GM23338 (cell line): ENCODE results near the gene XRCC5. TPM values are rescaled to one million over a fixed set of nuclear protein-coding genes. Genes with fewer than 3 reads are reported as not detected.

ENCODE experiments used
- ATAC-seq: fragments of 200-7000 bp; cut with Tn5 transposase; 3 replicates; pipeline ENCODE4 v1.9.1; 2020
- DNase-seq: peaks from one replicate; pipeline ENCODE4 v3.0.0-alpha.2; 2015; ENCODE audit warnings: low spot score
- H2AFZ ChIP-seq: fragments of 200-600 bp; sonication (generic); 2 replicates; pipeline ENCODE4 v1.8.0; 2016; ENCODE audit warnings: antibody characterized with exemption, mild to moderate bottlenecking, moderate library complexity
- H3F3A ChIP-seq: fragments of 200-600 bp; sonication (generic); replicated peaks from 2 replicates; pipeline ENCODE4 v1.8.0; 2017; ENCODE audit warnings: antibody characterized with exemption, mixed run types, low read depth
- H3K27ac ChIP-seq: fragments of 200-600 bp; sonication (generic); 2 replicates; pipeline ENCODE4 v1.6.1; 2016; ENCODE audit warnings: low read depth
- H3K27me3 ChIP-seq: fragments of 200-600 bp; sonication (generic); 2 replicates; pipeline ENCODE4 v1.8.0; 2016; ENCODE audit warnings: mild to moderate bottlenecking, mixed run types, moderate library complexity; ENCODE audit not compliant: insufficient read depth
- H3K36me3 ChIP-seq: fragments of 200-600 bp; sonication (generic); 2 replicates; pipeline ENCODE4 v1.8.0; 2016; ENCODE audit warnings: mild to moderate bottlenecking; ENCODE audit not compliant: insufficient read depth
- H3K4me1 ChIP-seq: fragments of 200-600 bp; sonication (generic); 2 replicates; pipeline ENCODE4 v1.8.0; 2016; ENCODE audit warnings: mild to moderate bottlenecking, moderate library complexity; ENCODE audit not compliant: insufficient read depth
- H3K4me2 ChIP-seq: fragments of 200-600 bp; sonication (generic); 2 replicates; pipeline ENCODE4 v1.7.1; 2017; ENCODE audit warnings: mixed run types
- H3K4me3 ChIP-seq: fragments of 200-600 bp; sonication (generic); 2 replicates; pipeline ENCODE4 v1.6.1; 2016; ENCODE audit warnings: mixed run types
- H3K79me2 ChIP-seq: fragments of 200-600 bp; sonication (generic); replicated peaks from 2 replicates; pipeline ENCODE4 v1.8.0; 2017; ENCODE audit warnings: mild to moderate bottlenecking; ENCODE audit not compliant: insufficient read depth
- H3K9me2 ChIP-seq: fragments of 200-600 bp; sonication (generic); 2 replicates; pipeline ENCODE4 v1.8.0; 2017; ENCODE audit not compliant: insufficient read depth
- H4K20me1 ChIP-seq: fragments of 200-600 bp; sonication (generic); replicated peaks from 2 replicates; pipeline ENCODE4 v1.8.0; 2017; ENCODE audit warnings: mild to moderate bottlenecking; ENCODE audit not compliant: insufficient read depth
- H3K27ac Mint-ChIP-seq: 2 replicates; pipeline ENCODE4 v1.8.0; 2020; ENCODE audit warnings: inconsistent platforms, mild to moderate bottlenecking, moderate library complexity, mixed read lengths
- H3K27me3 Mint-ChIP-seq: 3 replicates; pipeline ENCODE4 v1.8.0; 2022; ENCODE audit warnings: low read depth, mild to moderate bottlenecking, moderate library complexity, mixed read lengths, inconsistent platforms; ENCODE audit not compliant: insufficient read depth, poor library complexity
- H3K36me3 Mint-ChIP-seq: 3 replicates; pipeline ENCODE4 v1.8.0; 2021; ENCODE audit warnings: low read depth, mild to moderate bottlenecking, inconsistent platforms, moderate library complexity, mixed read lengths
- H3K4me1 Mint-ChIP-seq: 3 replicates; pipeline ENCODE4 v1.8.0; 2020; ENCODE audit warnings: mild to moderate bottlenecking, inconsistent platforms, mixed read lengths
- H3K4me3 Mint-ChIP-seq: 3 replicates; pipeline ENCODE4 v1.8.0; 2021; ENCODE audit warnings: moderate library complexity, mild to moderate bottlenecking, inconsistent platforms, mixed read lengths
- H3K9me3 Mint-ChIP-seq: 3 replicates; pipeline ENCODE4 v1.8.0; 2020; ENCODE audit warnings: moderate library complexity, mild to moderate bottlenecking, inconsistent platforms, mixed read lengths
- CREB1 ChIP-seq: fragments of 250-450 bp; sonication (Bioruptor Pico); IDR thresholded peaks from 2 replicates; pipeline ENCODE4 v1.5.0; 2020; ENCODE audit warnings: low read depth, mild to moderate bottlenecking, moderate library complexity
- CTCF ChIP-seq, 2 experiments: fragments of 200-600 bp in 1 of 2; sonication (generic) in 1 of 2; conservative IDR thresholded peaks; 2 replicates each; pipeline versions ENCODE4 v1.5.1 to v1.6.1; 2016 to 2017; ENCODE audit warnings: antibody characterized with exemption in 2 of 2, low read depth in 2 of 2, mild to moderate bottlenecking in 2 of 2, moderate library complexity in 1 of 2
- ETS1 ChIP-seq: IDR thresholded peaks from 2 replicates; pipeline ENCODE4 v1.6.1; 2016; ENCODE audit warnings: antibody characterized with exemption
- EZH2 ChIP-seq: fragments of 200-600 bp; sonication (generic); IDR thresholded peaks from one replicate; pipeline ENCODE4 v1.8.0; 2017; ENCODE audit warnings: antibody characterized with exemption, mild to moderate bottlenecking, low read depth; ENCODE audit not compliant: unreplicated experiment
- EZH2phosphoT487 ChIP-seq: fragments of 200-600 bp; sonication (generic); IDR thresholded peaks from one replicate; pipeline ENCODE4 v1.8.1; 2018; ENCODE audit warnings: antibody characterized with exemption; ENCODE audit not compliant: unreplicated experiment
- JUNB ChIP-seq: IDR thresholded peaks from one replicate; pipeline ENCODE4 v1.6.1; 2016; ENCODE audit warnings: antibody characterized with exemption; ENCODE audit not compliant: unreplicated experiment
- NANOG ChIP-seq: IDR thresholded peaks from 2 replicates; pipeline ENCODE4 v1.6.1; 2016; ENCODE audit warnings: antibody characterized with exemption, borderline replicate concordance
- POLR2AphosphoS5 ChIP-seq: IDR thresholded peaks from 2 replicates; pipeline ENCODE4 v1.6.1; 2016; ENCODE audit warnings: antibody characterized with exemption, low read depth
- REST ChIP-seq: IDR thresholded peaks from one replicate; pipeline ENCODE4 v1.6.1; 2018; ENCODE audit warnings: antibody characterized with exemption; ENCODE audit not compliant: unreplicated experiment
- STAT1 ChIP-seq: IDR thresholded peaks from one replicate; pipeline ENCODE4 v1.6.1; 2016; ENCODE audit warnings: antibody characterized with exemption; ENCODE audit not compliant: unreplicated experiment
- ZNF114 ChIP-seq: fragments of 250-450 bp; sonication (Bioruptor Pico); IDR thresholded peaks from 2 replicates; pipeline ENCODE4 v1.5.0; 2020; ENCODE audit warnings: mild to moderate bottlenecking, moderate library complexity
- ZNF331 ChIP-seq: fragments of 250-450 bp; sonication (Bioruptor Pico); IDR thresholded peaks from 2 replicates; pipeline ENCODE4 v1.5.0; 2020; ENCODE audit warnings: low read depth, mild to moderate bottlenecking, moderate library complexity
- polyA plus RNA-seq: library from polyadenylated mRNA; unstranded; fragments of >200 nt; fragmentation: Nextera tagmentation; extraction: Ambion mirVana; gene quantifications from 2 replicates; pipeline ENCODE4 v1.2.1, GENCODE V29; 2016
- total RNA-seq: library from RNA; depleted of rRNA; stranded (reverse); fragments of >200 nt; shearing (Covaris generic); gene quantifications from 2 replicates; pipeline ENCODE4 v1.2.3, GENCODE V29; 2014

Gene XRCC5
- total and polyA plus RNA-seq, 2 experiments from 2014 or later, result 499 to 524 TPM

GRCh38 chr2:216107760-216108159 is 1.4 kb upstream of the XRCC5 start:
- H3K4me3 Mint-ChIP-seq, result peak overlapping the region; percentile 100
- peaks cover 18% of the 10 kb centered on the region; the same call in 1 of the 2 replicates for H3K4me1 ChIP-seq
- peak overlapping the region; percentile 89; the same call in 1 of the 2 replicates for H3K27ac ChIP-seq
- H2AFZ ChIP-seq, result peak overlapping the region; percentile 88
- peak overlapping the region; percentile 89 for H3K27ac Mint-ChIP-seq
- no peaks in the 10 kb centered on the region for H3K9me3 Mint-ChIP-seq
- peaks cover 9% of the 10 kb centered on the region for H3K27me3 Mint-ChIP-seq
- H3K36me3 ChIP-seq, result peaks cover 23% of the 10 kb centered on the region
- TF ChIP-seq STAT1 (no peak), NANOG (no peak), ETS1 (no peak)
- peak; percentile 60 for DNase-seq
- ATAC-seq, result peak; percentile 65
- no peaks in the 10 kb centered on the region; the same call in 1 of the 2 replicates for H4K20me1 ChIP-seq
- 0 out of 2 replicates have a peak, but pooled peaks cover 4% of the 10 kb centered on the region for H3K9me2 ChIP-seq
- H3F3A ChIP-seq, result peaks cover 22% of the 10 kb centered on the region
- peak overlapping the region; percentile 15; the same call in 1 of the 2 replicates for H3K4me3 ChIP-seq
- H3K4me1 Mint-ChIP-seq, result peaks cover 38% of the 10 kb centered on the region
- peaks cover 36% of the 10 kb centered on the region for H3K79me2 ChIP-seq
- peak overlapping the region; percentile 72 for H3K4me2 ChIP-seq
- H3K27me3 ChIP-seq, result no peaks in the 10 kb centered on the region
- H3K36me3 Mint-ChIP-seq, result peaks cover 35% of the 10 kb centered on the region

GRCh38 chr2:216108310-216108966 is 710 bp upstream of the XRCC5 start:
- Histone ChIP-seq H3K4me3 (peak overlapping the region; percentile 15), H3K27ac (peak overlapping the region; percentile 89), H4K20me1 (no peaks in the 10 kb centered on the region; the same call in 1 of the 2 replicates), H3K27me3 (no peaks in the 10 kb centered on the region), H2AFZ (no peak overlapping the region), H3F3A (peaks cover 29% of the 10 kb centered on the region), H3K9me2 (0 out of 2 replicates have a peak, but pooled peaks cover under 1% of the 10 kb centered on the region), H3K4me2 (peak overlapping the region; percentile 72), H3K36me3 (peaks cover 29% of the 10 kb centered on the region), H3K79me2 (peaks cover 39% of the 10 kb centered on the region), H3K4me1 (peaks cover 18% of the 10 kb centered on the region; the same call in 1 of the 2 replicates)
- ATAC-seq, result peak; percentile 20
- Mint-ChIP-seq H3K27me3 (peaks cover 9% of the 10 kb centered on the region), H3K27ac (peak overlapping the region; percentile 100), H3K4me3 (peak overlapping the region; percentile 100), H3K9me3 (no peaks in the 10 kb centered on the region), H3K36me3 (peaks cover 42% of the 10 kb centered on the region), H3K4me1 (peaks cover 43% of the 10 kb centered on the region)
- DNase-seq, result peak; percentile 53
- TF ChIP-seq EZH2phosphoT487, result no peak
- no peak for TF ChIP-seq EZH2
- TF ChIP-seq JUNB, result no peak
- no peak for TF ChIP-seq ETS1
- no peak for TF ChIP-seq NANOG
- no peak for TF ChIP-seq REST
- TF ChIP-seq CREB1, result no peak
- no peak for TF ChIP-seq CTCF (conservative IDR thresholded peaks at IDR 0.05; ENCODE audit: low read depth in 2 of 2)
- TF ChIP-seq ZNF331 (CRISPR knock-in tag), result no peak
- no peak for TF ChIP-seq POLR2AphosphoS5
- TF ChIP-seq ZNF114 (CRISPR knock-in tag), result no peak
